B cell (primary cell): ENCODE results near the gene MEN1. TPM values are rescaled to one million over a fixed set of nuclear protein-coding genes. Genes with fewer than 3 reads are reported as not detected.

Experiments
- ATAC-seq: fragments of 200-7000 bp; cut with Tn5 transposase; one replicate; pipeline ENCODE4 v1.10.0; 2021; ENCODE audit warnings: low read depth, mild to moderate bottlenecking, moderate number of reproducible peaks, moderate library complexity
- CTCF ChIA-PET: fragments of 350-600 bp; sonication (Branson Sonifier 250); formaldehyde crosslinking; loops from one replicate; lab custom pipeline; 2021; ENCODE audit warnings: antibody characterized with exemption, inconsistent platforms; lab: Charles Lee
- POLR2A ChIA-PET: fragments of 350-600 bp; sonication (Branson Sonifier 250); formaldehyde crosslinking; loops from one replicate; lab custom pipeline; 2021; ENCODE audit warnings: antibody characterized with exemption; lab: Charles Lee
- DNase-seq: peaks from one replicate; pipeline ENCODE4 v3.0.0; 2013
- H2AFZ ChIP-seq: 2 replicates; pipeline ENCODE4 v1.6.1; 2012; ENCODE audit warnings: mild to moderate bottlenecking, low read depth, low read length; ENCODE audit not compliant: insufficient read depth, poor library complexity, severe bottlenecking
- H3K27ac ChIP-seq, 2 donors: 1 replicate in 1 of 2; 2 replicates in 1 of 2; pipeline ENCODE4 v1.5.1; 2012 to 2013; ENCODE audit warnings: low read length in 2 of 2, mild to moderate bottlenecking in 2 of 2, moderate library complexity in 1 of 2
- H3K27me3 ChIP-seq, 4 experiments: fragments of 200-600 bp in 1 of 4; sonication (generic) in 1 of 4; replicated peaks in 1 of 4; 1 replicate in 2 of 4; 2 replicates in 2 of 4; pipeline versions ENCODE4 v1.6.1 to v1.7.0; 2013 to 2016; ENCODE audit warnings: low read length in 3 of 4, mild to moderate bottlenecking in 2 of 4, mixed read lengths in 1 of 4, moderate library complexity in 1 of 4; ENCODE audit not compliant: insufficient read depth in 4 of 4, control insufficient read depth in 3 of 4; ENCODE audit errors: control extremely low read depth in 1 of 4
- H3K36me3 ChIP-seq, 2 experiments: replicated peaks in 1 of 2; 1 replicate in 1 of 2; 2 replicates in 1 of 2; pipeline versions ENCODE4 v1.6.1 to v1.7.1; 2013; ENCODE audit warnings: low read length in 1 of 2; ENCODE audit not compliant: insufficient read depth in 2 of 2, control insufficient read depth in 1 of 2; ENCODE audit errors: control extremely low read depth in 1 of 2, extremely low read depth in 1 of 2
- H3K4me1 ChIP-seq, 2 donors: fragments of 200-600 bp in 1 of 2; sonication (generic) in 1 of 2; 1 replicate in 1 of 2; 2 replicates in 1 of 2; pipeline versions ENCODE4 v1.5.1 to v1.6.1; 2013 to 2017; ENCODE audit warnings: low read length in 2 of 2; ENCODE audit not compliant: control insufficient read depth in 2 of 2, insufficient read depth in 2 of 2
- H3K4me2 ChIP-seq: replicated peaks from 2 replicates; pipeline ENCODE3; 2012; ENCODE audit warnings: mild to moderate bottlenecking, low read depth, low read length; ENCODE audit not compliant: poor library complexity, severe bottlenecking
- H3K4me3 ChIP-seq, 5 experiments: fragments of 200-600 bp in 1 of 5; sonication (generic) in 1 of 5; 1 replicate in 3 of 5; 2 replicates in 2 of 5; pipeline versions ENCODE4 v1.5.1 to v1.7.0; 2011 to 2016; ENCODE audit warnings: low read length in 4 of 5, mild to moderate bottlenecking in 4 of 5, low read depth in 2 of 5, control low read depth in 1 of 5, moderate library complexity in 1 of 5; ENCODE audit not compliant: insufficient read depth in 1 of 5; ENCODE audit errors: control extremely low read depth in 1 of 5, extremely low read depth in 1 of 5
- H3K79me2 ChIP-seq: fragments of 200-600 bp; sonication (generic); one replicate; pipeline ENCODE4 v1.6.0; 2016; ENCODE audit warnings: low read length; ENCODE audit not compliant: control insufficient read depth, insufficient read depth
- H3K9ac ChIP-seq: fragments of 200-600 bp; sonication (generic); 2 replicates; pipeline ENCODE4 v1.6.1; 2017; ENCODE audit warnings: mild to moderate bottlenecking, low read length, moderate library complexity
- H3K9me3 ChIP-seq, 3 donors: one replicate each; pipeline versions ENCODE4 v1.6.1 to v1.7.1; 2013; ENCODE audit warnings: low read length in 2 of 3; ENCODE audit not compliant: control insufficient read depth in 2 of 3, insufficient read depth in 1 of 3; ENCODE audit errors: control extremely low read depth in 1 of 3
- H4K20me1 ChIP-seq: 2 replicates; pipeline ENCODE4 v1.6.0; 2012; ENCODE audit warnings: mild to moderate bottlenecking, low read length; ENCODE audit not compliant: insufficient read depth, control insufficient read depth, poor library complexity, severe bottlenecking
- H3K27ac Mint-ChIP-seq: one replicate; pipeline ENCODE4 v1.8.0; 2021; ENCODE audit warnings: mixed read lengths
- H3K27me3 Mint-ChIP-seq: one replicate; pipeline ENCODE4 v1.8.0; 2021; ENCODE audit warnings: mixed read lengths
- H3K4me1 Mint-ChIP-seq: one replicate; pipeline ENCODE4 v1.8.0; 2021; ENCODE audit warnings: mixed read lengths
- H3K4me3 Mint-ChIP-seq: one replicate; pipeline ENCODE4 v1.8.0; 2021; ENCODE audit warnings: mixed read lengths
- H3K9me3 Mint-ChIP-seq: one replicate; pipeline ENCODE4 v1.8.0; 2022; ENCODE audit warnings: mixed read lengths; ENCODE audit not compliant: insufficient read depth
- EZH2 ChIP-seq: IDR thresholded peaks from 2 replicates; pipeline ENCODE4 v1.6.1; 2012; ENCODE audit warnings: borderline replicate concordance, low read depth, mild to moderate bottlenecking, moderate library complexity, low read length; ENCODE audit not compliant: insufficient read depth, poor library complexity, severe bottlenecking
- WGBS: methylation state at CpG from one replicate; pipeline ENCODE4 v1.1.5; 2013; ENCODE audit warnings: missing lambda C conversion rate; ENCODE audit not compliant: insufficient coverage; 5-methylcytosine and 5-hydroxymethylcytosine counted together
- intact Hi-C: fragments of 100-400 bp; cut with micrococcal nuclease; formaldehyde crosslinking; loops from one replicate; pipeline ENCODE4 v1.10.0; 2022
- polyA plus RNA-seq: library from polyadenylated mRNA; depleted of rRNA; stranded (reverse); fragments of >200 nt; gene quantifications from 2 replicates; pipeline ENCODE4 v1.2.3, GENCODE V29; 2012
- total RNA-seq, 2 donors: library from RNA; stranded (reverse); fragments of 120-200 nt in 1 of 2; gene quantifications; 1 replicate in 1 of 2; 2 replicates in 1 of 2; pipeline versions ENCODE4 v1.2.3 to v1.2.4, GENCODE V29; 2013 to 2022
- TF ChIP-seq, protein P1 (sequence below): fragments of 200-600 bp; IDR thresholded peaks from one replicate; pipeline ENCODE4 v1.8.0; 2022; ENCODE audit warnings: antibody characterized with exemption, mild to moderate bottlenecking

Gene MEN1
- total and polyA plus RNA-seq, 2 donors (not counting 1 experiment from before 2014, with no cell fraction given), result 48.2 to 68.5 TPM

DNA sequence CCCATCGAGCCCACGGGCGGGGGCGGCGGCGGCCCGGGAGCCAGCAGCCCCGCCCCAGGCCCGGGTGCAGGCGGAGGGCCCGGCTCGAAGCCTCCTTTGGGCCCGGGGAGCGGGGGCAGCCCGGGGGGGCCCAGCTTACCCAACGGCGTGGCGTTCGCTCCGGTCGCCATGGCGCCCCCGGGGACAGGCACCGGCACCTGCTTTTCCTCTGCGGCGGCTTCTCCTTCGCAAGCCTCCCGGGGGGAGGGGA, 32.2 kb downstream of the MEN1 start:
- peaks cover 63 to 73% of the 10 kb centered on the region in 2 donors for H3K4me1 ChIP-seq
- H3K27ac ChIP-seq, result peak overlapping the region; percentile 95 to 98
- Mint-ChIP-seq H3K9me3 (no peaks in the 10 kb centered on the region), H3K27me3 (no peaks in the 10 kb centered on the region), H3K4me1 (peaks cover 78% of the 10 kb centered on the region), H3K4me3 (peak overlapping the region; percentile 90), H3K27ac (peak overlapping the region; percentile 99)
- peak overlapping the region; percentile 85 for H3K9ac ChIP-seq
- H3K4me3 ChIP-seq, result peak overlapping the region in 4 of 5 experiments; percentile 65 to 91 (median 80)
- ATAC-seq (peak; percentile 1), DNase-seq (no peak)
- intact Hi-C loops, result loop anchor here (1.0 to 5.0 kb wide), 4 partner anchors 33 to 339 kb away; partner anchors contain the start of genes ARL2, CDC42BPG and ZNHIT2
- H3K27me3 ChIP-seq, result no peaks in the 10 kb centered on the region
- WGBS, result 0% methylated on average over 27 of the region's 28 CpGs
- H3K79me2 ChIP-seq, result peaks cover 61% of the 10 kb centered on the region
- H4K20me1 ChIP-seq, result peaks cover 43% of the 10 kb centered on the region
- no peak overlapping the region for H2AFZ ChIP-seq
- ChIA-PET CTCF (interaction anchor here (0.6 to 5.9 kb wide), 13 partner anchors 9 to 474 kb away, joined by 3 to 74 read pairs (median 5); partner anchors contain the start of genes MAP4K2, MEN1 and RASGRP2), POLR2A (interaction anchor here (0.6 to 6.9 kb wide), 19 partner anchors 9 to 1938 kb away, joined by 3 to 149 read pairs (median 5); partner anchors contain the start of genes CCDC88B, CDC42BPG, MAP4K2 and MEN1)
- no peak for TF ChIP-seq EZH2
- TF ChIP-seq, protein P1, sequence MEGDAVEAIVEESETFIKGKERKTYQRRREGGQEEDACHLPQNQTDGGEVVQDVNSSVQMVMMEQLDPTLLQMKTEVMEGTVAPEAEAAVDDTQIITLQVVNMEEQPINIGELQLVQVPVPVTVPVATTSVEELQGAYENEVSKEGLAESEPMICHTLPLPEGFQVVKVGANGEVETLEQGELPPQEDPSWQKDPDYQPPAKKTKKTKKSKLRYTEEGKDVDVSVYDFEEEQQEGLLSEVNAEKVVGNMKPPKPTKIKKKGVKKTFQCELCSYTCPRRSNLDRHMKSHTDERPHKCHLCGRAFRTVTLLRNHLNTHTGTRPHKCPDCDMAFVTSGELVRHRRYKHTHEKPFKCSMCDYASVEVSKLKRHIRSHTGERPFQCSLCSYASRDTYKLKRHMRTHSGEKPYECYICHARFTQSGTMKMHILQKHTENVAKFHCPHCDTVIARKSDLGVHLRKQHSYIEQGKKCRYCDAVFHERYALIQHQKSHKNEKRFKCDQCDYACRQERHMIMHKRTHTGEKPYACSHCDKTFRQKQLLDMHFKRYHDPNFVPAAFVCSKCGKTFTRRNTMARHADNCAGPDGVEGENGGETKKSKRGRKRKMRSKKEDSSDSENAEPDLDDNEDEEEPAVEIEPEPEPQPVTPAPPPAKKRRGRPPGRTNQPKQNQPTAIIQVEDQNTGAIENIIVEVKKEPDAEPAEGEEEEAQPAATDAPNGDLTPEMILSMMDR, result no peak
- no peaks in the 10 kb centered on the region for H3K9me3 ChIP-seq
- peak overlapping the region; percentile 72 for H3K4me2 ChIP-seq
- peaks cover 3 to 42% of the 10 kb centered on the region in 2 experiments for H3K36me3 ChIP-seq
